ENCODE data around the gene NELL1.

The NELL1 gene

DNA sequence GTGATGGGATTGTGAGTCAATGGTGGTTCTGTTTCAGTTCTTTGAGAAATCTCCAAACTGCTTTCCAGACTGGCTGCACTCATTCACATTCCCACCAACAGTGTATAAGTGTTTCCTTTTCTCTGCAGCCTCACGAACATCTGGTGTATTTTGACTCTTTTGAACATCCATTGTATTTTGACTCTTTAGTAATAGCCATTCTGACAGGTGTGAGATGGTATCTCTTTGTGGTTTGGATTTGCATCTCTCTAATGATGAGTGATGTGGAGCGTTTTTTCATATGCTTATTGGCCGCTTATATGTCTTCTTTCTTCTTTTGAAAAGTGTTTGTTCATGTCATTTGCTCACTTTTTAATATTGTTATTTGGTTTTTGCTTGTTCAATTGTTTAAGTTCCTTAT lies 19.4 kb downstream of the NELL1 start:
- no peak for DNase-seq
- TF ChIP-seq CTCF (IDR thresholded peaks at IDR 0.05), result no peak
- Mint-ChIP-seq H3K9me3 (peaks cover under 1% of the 10 kb centered on the region), H3K4me3 (no peak overlapping the region), H3K4me1 (no peaks in the 10 kb centered on the region), H3K27me3 (ENCODE audit: low read depth, poor library complexity) (peaks cover 3% of the 10 kb centered on the region), H3K36me3 (ENCODE audit: low read depth) (no peaks in the 10 kb centered on the region), H3K27ac (no peak overlapping the region)

- Mint-ChIP-seq H3K36me3 (ENCODE audit: low read depth) (no peaks in the 10 kb centered on the region), H3K4me3 (no peak overlapping the region), H3K4me1 (no peaks in the 10 kb centered on the region), H3K9me3 (peaks cover 24% of the 10 kb centered on the region), H3K27ac (no peak overlapping the region), H3K27me3 (ENCODE audit: low read depth, poor library complexity) (peaks cover 20% of the 10 kb centered on the region)
- no peak for DNase-seq
- TF ChIP-seq CTCF (IDR thresholded peaks at IDR 0.05), result no peak
Measured at GRCh38 chr11:20707876-20708275, 38.5 kb downstream of the NELL1 start.

DNA sequence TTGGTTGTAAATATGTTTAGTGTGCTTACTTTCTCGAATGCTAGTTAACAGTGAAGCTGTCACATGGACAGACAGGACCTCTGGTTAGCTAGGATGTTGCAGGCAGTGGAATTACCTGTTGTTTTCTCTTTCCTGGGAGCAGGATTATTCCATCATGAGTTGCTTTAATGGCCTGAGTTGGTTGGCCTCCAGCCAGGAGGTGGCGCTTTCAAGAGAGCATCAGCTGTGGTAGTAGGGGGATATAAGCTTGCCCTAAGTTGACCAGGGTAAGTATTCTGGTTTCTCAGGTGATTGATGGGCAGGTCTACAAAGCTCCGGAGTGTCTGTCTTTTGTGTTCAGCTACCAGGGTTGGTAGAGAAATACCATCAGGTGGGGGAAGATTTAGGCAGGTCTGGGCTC lies 43.5 kb downstream of the NELL1 start:
- H3K4me3 Mint-ChIP-seq, result no peak overlapping the region
- no peaks in the 10 kb centered on the region for H3K36me3 Mint-ChIP-seq (ENCODE audit: low read depth)
- H3K9me3 Mint-ChIP-seq, result peaks cover 23% of the 10 kb centered on the region
- no peak for DNase-seq
- H3K27ac Mint-ChIP-seq, result no peak overlapping the region
- H3K27me3 Mint-ChIP-seq (ENCODE audit: low read depth, poor library complexity), result peaks cover 17% of the 10 kb centered on the region
- TF ChIP-seq CTCF (IDR thresholded peaks at IDR 0.05), result no peak
- no peaks in the 10 kb centered on the region for H3K4me1 Mint-ChIP-seq

DNA sequence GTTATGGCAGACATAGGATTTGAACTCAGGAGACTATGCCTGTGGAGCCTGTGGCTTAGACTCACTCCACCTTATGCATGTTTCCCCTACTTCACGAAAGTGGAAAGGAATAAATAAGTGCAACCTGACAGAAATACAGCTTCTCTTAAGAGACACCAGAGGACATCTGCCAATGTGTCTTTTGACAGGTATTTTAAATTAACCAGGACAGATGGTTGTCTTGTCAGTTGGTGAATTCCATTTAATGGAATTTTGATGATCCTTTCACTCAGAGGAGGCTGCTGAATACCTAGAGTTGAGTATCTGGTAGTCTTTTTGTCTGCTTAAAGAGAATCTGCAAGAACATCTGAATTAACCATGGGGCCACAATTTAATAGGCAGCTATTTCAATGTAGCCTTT lies 46.1 kb downstream of the NELL1 start:
- Mint-ChIP-seq H3K4me3 (no peak overlapping the region), H3K36me3 (ENCODE audit: low read depth) (no peaks in the 10 kb centered on the region), H3K4me1 (no peaks in the 10 kb centered on the region), H3K27ac (no peak overlapping the region), H3K27me3 (ENCODE audit: low read depth, poor library complexity) (peaks cover 12% of the 10 kb centered on the region), H3K9me3 (peaks cover 4% of the 10 kb centered on the region)
- no peak for TF ChIP-seq CTCF (IDR thresholded peaks at IDR 0.05)
- DNase-seq, result no peak

DNA sequence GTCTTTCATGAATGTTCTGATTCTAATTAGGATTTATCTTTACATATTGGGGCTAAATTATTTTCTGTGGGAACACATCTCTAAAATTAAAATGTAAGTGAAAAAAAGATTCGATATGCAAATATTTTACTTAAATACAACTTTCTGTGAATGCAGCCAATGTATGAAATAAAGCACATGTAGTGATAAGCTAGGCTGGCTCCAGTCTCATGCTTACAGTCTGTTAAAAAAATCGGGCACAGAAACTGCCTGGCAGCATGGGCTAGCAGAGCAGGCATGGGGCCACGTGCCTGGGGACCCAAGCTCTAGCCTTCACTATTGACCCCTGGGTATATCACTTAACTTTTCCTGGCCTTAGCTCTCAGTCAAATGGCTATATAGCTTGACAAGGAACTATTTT lies 46.5 kb downstream of the NELL1 start:
- Mint-ChIP-seq H3K27me3 (ENCODE audit: low read depth, poor library complexity) (peaks cover 12% of the 10 kb centered on the region), H3K36me3 (ENCODE audit: low read depth) (no peaks in the 10 kb centered on the region), H3K4me1 (no peaks in the 10 kb centered on the region), H3K27ac (no peak overlapping the region), H3K4me3 (no peak overlapping the region), H3K9me3 (peaks cover 4% of the 10 kb centered on the region)
- DNase-seq, result no peak
- TF ChIP-seq CTCF (IDR thresholded peaks at IDR 0.05), result no peak

DNA sequence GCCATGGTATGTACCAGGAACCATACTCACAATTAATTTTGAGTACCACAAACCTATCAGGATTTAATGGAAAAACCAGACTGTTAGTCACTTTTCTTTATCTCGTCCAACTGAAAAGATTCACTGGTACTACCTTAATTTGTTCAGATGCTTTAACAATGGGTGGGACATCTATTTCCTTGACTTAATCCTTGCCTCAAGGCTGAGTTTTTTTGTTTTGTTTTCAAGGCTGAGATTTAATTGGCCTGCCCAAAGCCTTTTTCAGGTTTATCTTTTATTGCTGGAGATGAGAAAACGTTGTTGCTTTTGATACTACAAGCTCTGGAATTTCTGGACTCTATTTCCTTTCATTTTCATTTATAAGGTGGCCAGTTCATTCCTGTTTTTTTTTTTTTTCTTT lies 50.4 kb downstream of the NELL1 start:
- no peak for DNase-seq
- Mint-ChIP-seq H3K36me3 (ENCODE audit: low read depth) (no peaks in the 10 kb centered on the region), H3K4me1 (no peaks in the 10 kb centered on the region), H3K27ac (no peak overlapping the region), H3K27me3 (ENCODE audit: low read depth, poor library complexity) (peaks cover 4% of the 10 kb centered on the region), H3K4me3 (no peak overlapping the region), H3K9me3 (no peaks in the 10 kb centered on the region)
- no peak for TF ChIP-seq CTCF (IDR thresholded peaks at IDR 0.05)
